SK-N-SH (cell line): Measurements from ENCODE around the gene MCTP1. TPM values are rescaled to one million over a fixed set of nuclear protein-coding genes. Genes with fewer than 3 reads are reported as not detected.

Experiments used
- CTCF ChIA-PET: fragments of 300-600, 350-600 bp; formaldehyde crosslinking; extraction: SDS; loops from one replicate; lab custom pipeline; 2021; lab: Yijun Ruan, JAX
- POLR2A ChIA-PET: fragments of 350-600 bp; sonication (Branson Sonifier 250); formaldehyde crosslinking; extraction: SDS; loops from one replicate; lab custom pipeline; 2020; ENCODE audit warnings: antibody characterized with exemption, inconsistent platforms; lab: Yijun Ruan, JAX
- DNase-seq: peaks from one replicate; pipeline ENCODE4 v3.0.0; 2012
- H2AFZ ChIP-seq: fragments of 200-600 bp; sonication (generic); 2 replicates; pipeline ENCODE4 v1.8.1; 2016; ENCODE audit warnings: antibody characterized with exemption, mild to moderate bottlenecking, low read depth
- H3F3A ChIP-seq: fragments of 200-600 bp; sonication (generic); replicated peaks from 2 replicates; pipeline ENCODE3; 2016; ENCODE audit warnings: antibody characterized with exemption, mild to moderate bottlenecking; ENCODE audit not compliant: insufficient read depth
- H3K27ac ChIP-seq, 2 experiments: fragments of 200-500 bp in 1 of 2; fragments of 200-600 bp in 1 of 2; sonication (Bioruptor generic) in 1 of 2; sonication (generic), shearing (Covaris generic) in 1 of 2; 2 replicates each; pipeline versions ENCODE4 v1.5.1 to v1.6.1; 2014 to 2016; ENCODE audit warnings: low read depth in 2 of 2, inconsistent platforms in 1 of 2, low read length in 1 of 2, mild to moderate bottlenecking in 1 of 2, mixed read lengths in 1 of 2
- H3K27me3 ChIP-seq: fragments of 200-600 bp; sonication (generic), shearing (Covaris generic); 2 replicates; pipeline ENCODE4 v1.6.1; 2016; ENCODE audit warnings: mixed run types; ENCODE audit not compliant: insufficient read depth
- H3K36me3 ChIP-seq, 2 experiments: fragments of 200-500 bp in 1 of 2; fragments of 200-600 bp in 1 of 2; sonication (Bioruptor generic) in 1 of 2; sonication (generic) in 1 of 2; replicated peaks in 1 of 2; 2 replicates each; pipeline versions ENCODE3 to v1.5.1; 2014 to 2016; ENCODE audit warnings: low read length in 1 of 2, mild to moderate bottlenecking in 1 of 2; ENCODE audit not compliant: insufficient read depth in 2 of 2, control insufficient read depth in 1 of 2
- H3K4me1 ChIP-seq, 2 experiments: fragments of 200-500 bp in 1 of 2; fragments of 200-600 bp in 1 of 2; sonication (Bioruptor generic) in 1 of 2; sonication (generic), shearing (Covaris generic) in 1 of 2; 2 replicates each; pipeline versions ENCODE4 v1.5.1 to v1.6.1; 2014 to 2016; ENCODE audit warnings: low read depth in 1 of 2, low read length in 1 of 2, mixed run types in 1 of 2; ENCODE audit not compliant: insufficient read depth in 2 of 2, control insufficient read depth in 1 of 2
- H3K4me2 ChIP-seq: fragments of 200-600 bp; sonication (generic), shearing (Covaris generic); 2 replicates; pipeline ENCODE4 v1.6.1; 2017; ENCODE audit warnings: mixed run types
- H3K4me3 ChIP-seq, 2 experiments: fragments of 200-500 bp in 1 of 2; fragments of 200-600 bp in 1 of 2; sonication (Bioruptor generic) in 1 of 2; sonication (generic), shearing (Covaris generic) in 1 of 2; 2 replicates each; pipeline versions ENCODE4 v1.5.1 to v1.8.1; 2014 to 2016; ENCODE audit warnings: low read depth in 2 of 2, inconsistent platforms in 1 of 2, low read length in 1 of 2, mild to moderate bottlenecking in 1 of 2, mixed read lengths in 1 of 2, moderate library complexity in 1 of 2
- H3K79me2 ChIP-seq: fragments of 200-600 bp; sonication (generic); 2 replicates; pipeline ENCODE4 v1.8.1; 2017; ENCODE audit warnings: mild to moderate bottlenecking; ENCODE audit not compliant: insufficient read depth
- H3K9ac ChIP-seq: fragments of 200-600 bp; sonication (generic); 2 replicates; pipeline ENCODE4 v1.6.1; 2017; ENCODE audit warnings: mixed run types
- H3K9me2 ChIP-seq: fragments of 200-600 bp; sonication (generic); 2 replicates; pipeline ENCODE4 v1.6.1; 2017; ENCODE audit warnings: mixed run types
- H3K9me3 ChIP-seq: fragments of 200-600 bp; sonication (generic); 2 replicates; pipeline ENCODE4 v1.6.1; 2017; ENCODE audit warnings: mixed run types, mild to moderate bottlenecking, moderate library complexity
- H4K20me1 ChIP-seq: fragments of 200-600 bp; sonication (generic); 2 replicates; pipeline ENCODE4 v1.6.1; 2017; ENCODE audit warnings: mild to moderate bottlenecking, mixed run types; ENCODE audit not compliant: insufficient read depth
- CHD2 ChIP-seq: fragments of 150-350 bp; IDR thresholded peaks from 2 replicates; pipeline ENCODE4 v1.6.1; 2018; ENCODE audit warnings: low read length; ENCODE audit not compliant: partially characterized antibody
- ELF1 ChIP-seq: IDR thresholded peaks from 2 replicates; pipeline ENCODE4 v1.4.0; 2012
- EP300 ChIP-seq, 2 experiments: IDR thresholded peaks; 2 replicates each; pipeline versions ENCODE4 v1.4.0 to v1.6.1; 2012; ENCODE audit warnings: borderline replicate concordance in 1 of 2, low read depth in 1 of 2, low read length in 1 of 2
- FOSL2 ChIP-seq: IDR thresholded peaks from 2 replicates; pipeline ENCODE4 v1.4.0; 2012; ENCODE audit warnings: low read depth, mild to moderate bottlenecking, moderate library complexity, borderline replicate concordance
- FOXJ3 ChIP-seq: sonication (generic); formaldehyde crosslinking; IDR thresholded peaks from 2 replicates; pipeline ENCODE4 v1.5.1; 2020; ENCODE audit warnings: mild to moderate bottlenecking, missing genetic modification reagents
- GABPA ChIP-seq: IDR thresholded peaks from 2 replicates; pipeline ENCODE4 v1.4.0; 2012; ENCODE audit warnings: low read depth, mild to moderate bottlenecking
- GATA2 ChIP-seq: sonication (generic); formaldehyde crosslinking; IDR thresholded peaks from 2 replicates; pipeline ENCODE4 v1.5.0; 2020; ENCODE audit warnings: mild to moderate bottlenecking, missing genetic modification reagents
- JUND ChIP-seq: IDR thresholded peaks from 2 replicates; pipeline ENCODE4 v1.4.0; 2012
- MEF2A ChIP-seq: IDR thresholded peaks from 2 replicates; pipeline ENCODE4 v1.4.0; 2012; ENCODE audit warnings: low read depth, borderline replicate concordance
- NFIC ChIP-seq: IDR thresholded peaks from 2 replicates; pipeline ENCODE4 v1.4.0; 2012; ENCODE audit warnings: borderline replicate concordance
- RCOR1 ChIP-seq: fragments of 150-350 bp; IDR thresholded peaks from 2 replicates; pipeline ENCODE4 v1.6.1; 2017; ENCODE audit warnings: antibody characterized with exemption, low read length
- TAF1 ChIP-seq: IDR thresholded peaks from 2 replicates; pipeline ENCODE4 v1.6.1; 2012; ENCODE audit warnings: low read depth, mild to moderate bottlenecking, low read length, moderate library complexity, borderline replicate concordance
- TEAD4 ChIP-seq: IDR thresholded peaks from 2 replicates; pipeline ENCODE4 v1.4.0; 2012; ENCODE audit warnings: mild to moderate bottlenecking, borderline replicate concordance; ENCODE audit not compliant: insufficient read depth
- WGBS: methylation state at CpG from one replicate; pipeline ENCODE4 v1.1.6; 2017; ENCODE audit warnings: low lambda C conversion rate; 5-methylcytosine and 5-hydroxymethylcytosine counted together
- polyA plus RNA-seq, 3 experiments: library from polyadenylated mRNA; depleted of rRNA; stranded (reverse); fragments of >200 nt; gene quantifications; 2 replicates each; pipeline ENCODE4 v1.2.3, GENCODE V29; 2012
- TF ChIP-seq, protein P1 (sequence below): fragments of 200-600 bp; sonication (generic); IDR thresholded peaks from 2 replicates; pipeline ENCODE4 v1.6.1; 2017; ENCODE audit warnings: antibody characterized with exemption, mild to moderate bottlenecking, moderate library complexity
- TF ChIP-seq, protein P2 (sequence below): IDR thresholded peaks from 2 replicates; pipeline ENCODE4 v1.4.0; 2012; ENCODE audit warnings: low read depth, borderline replicate concordance
- TF ChIP-seq, protein P3 (sequence below): fragments of 150-350 bp; IDR thresholded peaks from 2 replicates; pipeline ENCODE4 v1.6.1; 2017; ENCODE audit warnings: antibody characterized with exemption, low read length, low read depth, borderline replicate concordance
- TF ChIP-seq, protein P4 (sequence below): IDR thresholded peaks from 2 replicates; pipeline ENCODE4 v1.4.0; 2012; ENCODE audit warnings: low read depth
- TF ChIP-seq, protein P5 (sequence below): IDR thresholded peaks from 2 replicates; pipeline ENCODE4 v1.6.1; 2012; ENCODE audit warnings: mild to moderate bottlenecking, low read depth, low read length, moderate library complexity

MCTP1 gene
- polyA plus RNA-seq, 1 of the 3 experiments (the other 2 are of a cell fraction), result 0.53 TPM

DNA sequence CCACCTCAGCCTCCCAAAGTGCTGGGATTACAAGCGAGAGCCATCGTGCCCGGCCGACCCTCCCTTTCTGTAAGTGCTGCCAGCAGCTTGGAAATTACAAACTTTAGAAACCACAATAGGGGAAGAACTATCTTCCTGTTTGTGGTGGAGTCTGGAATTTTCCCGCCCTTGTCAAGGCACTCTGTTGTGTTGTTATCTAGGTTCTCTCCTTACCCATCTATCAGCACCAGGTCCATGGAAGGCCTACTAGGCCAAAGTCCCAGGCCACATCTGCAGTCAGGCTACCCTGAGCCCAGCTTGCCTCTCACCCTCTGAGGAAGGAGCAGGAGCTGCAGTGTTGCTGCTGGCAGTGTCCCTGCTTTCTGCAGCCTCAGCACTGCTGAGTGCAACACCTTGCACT lies 214.9 kb downstream of the MCTP1 start:
- H3K36me3 ChIP-seq, result no peaks in the 10 kb centered on the region
- H3K4me2 ChIP-seq, result no peak overlapping the region
- no peak overlapping the region for H3K27ac ChIP-seq
- H3K4me1 ChIP-seq, result no peaks in the 10 kb centered on the region; a peak in 1 of 4 replicates
- 76% methylated on average over 5 of the region's 5 CpGs for WGBS
- no peak overlapping the region for H2AFZ ChIP-seq
- no peak overlapping the region for H3K4me3 ChIP-seq
- H3K79me2 ChIP-seq, result no peaks in the 10 kb centered on the region
- no peaks in the 10 kb centered on the region for H3K9me3 ChIP-seq
- H4K20me1 ChIP-seq, result no peaks in the 10 kb centered on the region
- H3F3A ChIP-seq, result no peaks in the 10 kb centered on the region
- DNase-seq, result no peak
- no peaks in the 10 kb centered on the region for H3K9me2 ChIP-seq
- H3K27me3 ChIP-seq, result no peaks in the 10 kb centered on the region
- POLR2A ChIA-PET, result no interaction called here
- CTCF ChIA-PET, result no interaction called here
- TF ChIP-seq, protein P1, sequence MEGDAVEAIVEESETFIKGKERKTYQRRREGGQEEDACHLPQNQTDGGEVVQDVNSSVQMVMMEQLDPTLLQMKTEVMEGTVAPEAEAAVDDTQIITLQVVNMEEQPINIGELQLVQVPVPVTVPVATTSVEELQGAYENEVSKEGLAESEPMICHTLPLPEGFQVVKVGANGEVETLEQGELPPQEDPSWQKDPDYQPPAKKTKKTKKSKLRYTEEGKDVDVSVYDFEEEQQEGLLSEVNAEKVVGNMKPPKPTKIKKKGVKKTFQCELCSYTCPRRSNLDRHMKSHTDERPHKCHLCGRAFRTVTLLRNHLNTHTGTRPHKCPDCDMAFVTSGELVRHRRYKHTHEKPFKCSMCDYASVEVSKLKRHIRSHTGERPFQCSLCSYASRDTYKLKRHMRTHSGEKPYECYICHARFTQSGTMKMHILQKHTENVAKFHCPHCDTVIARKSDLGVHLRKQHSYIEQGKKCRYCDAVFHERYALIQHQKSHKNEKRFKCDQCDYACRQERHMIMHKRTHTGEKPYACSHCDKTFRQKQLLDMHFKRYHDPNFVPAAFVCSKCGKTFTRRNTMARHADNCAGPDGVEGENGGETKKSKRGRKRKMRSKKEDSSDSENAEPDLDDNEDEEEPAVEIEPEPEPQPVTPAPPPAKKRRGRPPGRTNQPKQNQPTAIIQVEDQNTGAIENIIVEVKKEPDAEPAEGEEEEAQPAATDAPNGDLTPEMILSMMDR, result no peak
- no peak for TF ChIP-seq TAF1
- TF ChIP-seq FOXJ3 (CRISPR knock-in tag), result no peak
- TF ChIP-seq GATA2 (CRISPR knock-in tag), result no peak
- TF ChIP-seq GABPA, result no peak
- no peak for TF ChIP-seq JUND
- TF ChIP-seq ELF1, result no peak
- TF ChIP-seq TEAD4, result no peak
- TF ChIP-seq, protein P2, sequence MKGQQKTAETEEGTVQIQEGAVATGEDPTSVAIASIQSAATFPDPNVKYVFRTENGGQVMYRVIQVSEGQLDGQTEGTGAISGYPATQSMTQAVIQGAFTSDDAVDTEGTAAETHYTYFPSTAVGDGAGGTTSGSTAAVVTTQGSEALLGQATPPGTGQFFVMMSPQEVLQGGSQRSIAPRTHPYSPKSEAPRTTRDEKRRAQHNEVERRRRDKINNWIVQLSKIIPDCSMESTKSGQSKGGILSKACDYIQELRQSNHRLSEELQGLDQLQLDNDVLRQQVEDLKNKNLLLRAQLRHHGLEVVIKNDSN, result no peak
- TF ChIP-seq MEF2A, result no peak
- no peak for TF ChIP-seq NFIC
- TF ChIP-seq, protein P3, sequence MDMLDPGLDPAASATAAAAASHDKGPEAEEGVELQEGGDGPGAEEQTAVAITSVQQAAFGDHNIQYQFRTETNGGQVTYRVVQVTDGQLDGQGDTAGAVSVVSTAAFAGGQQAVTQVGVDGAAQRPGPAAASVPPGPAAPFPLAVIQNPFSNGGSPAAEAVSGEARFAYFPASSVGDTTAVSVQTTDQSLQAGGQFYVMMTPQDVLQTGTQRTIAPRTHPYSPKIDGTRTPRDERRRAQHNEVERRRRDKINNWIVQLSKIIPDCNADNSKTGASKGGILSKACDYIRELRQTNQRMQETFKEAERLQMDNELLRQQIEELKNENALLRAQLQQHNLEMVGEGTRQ, result no peak
- TF ChIP-seq FOSL2, result no peak
- TF ChIP-seq RCOR1, result no peak
- TF ChIP-seq EP300 (IDR thresholded peaks at IDR 0.05; ENCODE audit: borderline replicate concordance in 1 of 2, low read depth in 1 of 2, low read length in 1 of 2), result no peak
- TF ChIP-seq, protein P4, sequence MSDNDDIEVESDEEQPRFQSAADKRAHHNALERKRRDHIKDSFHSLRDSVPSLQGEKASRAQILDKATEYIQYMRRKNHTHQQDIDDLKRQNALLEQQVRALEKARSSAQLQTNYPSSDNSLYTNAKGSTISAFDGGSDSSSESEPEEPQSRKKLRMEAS, result no peak
- H3K9ac ChIP-seq, result no peak overlapping the region

DNA sequence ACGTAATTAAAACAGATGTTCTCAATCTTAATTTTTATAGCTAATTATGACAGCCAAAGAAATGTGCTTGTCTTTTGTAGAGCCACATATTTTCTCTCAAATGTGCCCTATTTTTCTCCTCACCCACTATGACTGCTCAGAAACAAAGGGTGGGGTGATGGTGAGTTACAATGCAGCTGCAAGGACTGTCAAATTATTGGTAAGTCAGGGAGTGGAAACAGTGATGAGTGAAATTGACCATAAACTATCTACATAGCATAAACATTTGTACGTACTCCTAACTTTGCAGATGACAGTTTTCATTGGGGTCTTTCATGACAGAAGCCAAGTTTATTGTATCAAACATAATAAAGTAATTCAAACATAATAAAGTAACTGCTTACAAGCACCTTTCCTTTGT lies 215.9 kb downstream of the MCTP1 start:
- H3K9me3 ChIP-seq, result no peaks in the 10 kb centered on the region
- no peak overlapping the region for H3K27ac ChIP-seq
- no peak overlapping the region for H3K9ac ChIP-seq
- POLR2A ChIA-PET, result no interaction called here
- no peaks in the 10 kb centered on the region for H3K27me3 ChIP-seq
- CTCF ChIA-PET, result interaction anchor here (0.9 kb wide), 1 partner anchor 101 kb away, joined by 3 read pairs; no protein-coding TSS in a partner anchor
- DNase-seq, result no peak
- H4K20me1 ChIP-seq, result no peaks in the 10 kb centered on the region
- H3K4me2 ChIP-seq, result no peak overlapping the region; the same call in 1 of the 2 replicates
- H3K4me1 ChIP-seq, result no peaks in the 10 kb centered on the region; a peak in 1 of 4 replicates
- H3K79me2 ChIP-seq, result no peaks in the 10 kb centered on the region
- no peaks in the 10 kb centered on the region for H3F3A ChIP-seq
- no peaks in the 10 kb centered on the region for H3K36me3 ChIP-seq
- 57% methylated on average over 2 of the region's 2 CpGs for WGBS
- no peaks in the 10 kb centered on the region for H3K9me2 ChIP-seq
- TF ChIP-seq CHD2 (no peak), EP300 (IDR thresholded peaks at IDR 0.05; ENCODE audit: borderline replicate concordance in 1 of 2, low read depth in 1 of 2, low read length in 1 of 2) (no peak)
- TF ChIP-seq, protein P5, sequence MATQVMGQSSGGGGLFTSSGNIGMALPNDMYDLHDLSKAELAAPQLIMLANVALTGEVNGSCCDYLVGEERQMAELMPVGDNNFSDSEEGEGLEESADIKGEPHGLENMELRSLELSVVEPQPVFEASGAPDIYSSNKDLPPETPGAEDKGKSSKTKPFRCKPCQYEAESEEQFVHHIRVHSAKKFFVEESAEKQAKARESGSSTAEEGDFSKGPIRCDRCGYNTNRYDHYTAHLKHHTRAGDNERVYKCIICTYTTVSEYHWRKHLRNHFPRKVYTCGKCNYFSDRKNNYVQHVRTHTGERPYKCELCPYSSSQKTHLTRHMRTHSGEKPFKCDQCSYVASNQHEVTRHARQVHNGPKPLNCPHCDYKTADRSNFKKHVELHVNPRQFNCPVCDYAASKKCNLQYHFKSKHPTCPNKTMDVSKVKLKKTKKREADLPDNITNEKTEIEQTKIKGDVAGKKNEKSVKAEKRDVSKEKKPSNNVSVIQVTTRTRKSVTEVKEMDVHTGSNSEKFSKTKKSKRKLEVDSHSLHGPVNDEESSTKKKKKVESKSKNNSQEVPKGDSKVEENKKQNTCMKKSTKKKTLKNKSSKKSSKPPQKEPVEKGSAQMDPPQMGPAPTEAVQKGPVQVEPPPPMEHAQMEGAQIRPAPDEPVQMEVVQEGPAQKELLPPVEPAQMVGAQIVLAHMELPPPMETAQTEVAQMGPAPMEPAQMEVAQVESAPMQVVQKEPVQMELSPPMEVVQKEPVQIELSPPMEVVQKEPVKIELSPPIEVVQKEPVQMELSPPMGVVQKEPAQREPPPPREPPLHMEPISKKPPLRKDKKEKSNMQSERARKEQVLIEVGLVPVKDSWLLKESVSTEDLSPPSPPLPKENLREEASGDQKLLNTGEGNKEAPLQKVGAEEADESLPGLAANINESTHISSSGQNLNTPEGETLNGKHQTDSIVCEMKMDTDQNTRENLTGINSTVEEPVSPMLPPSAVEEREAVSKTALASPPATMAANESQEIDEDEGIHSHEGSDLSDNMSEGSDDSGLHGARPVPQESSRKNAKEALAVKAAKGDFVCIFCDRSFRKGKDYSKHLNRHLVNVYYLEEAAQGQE, result no peak
- no peak overlapping the region; the same call in 1 of the 2 replicates for H2AFZ ChIP-seq
- no peak overlapping the region for H3K4me3 ChIP-seq
